Peyer's patch (tissue), 4 donors: ENCODE measurements around the gene SDHA.
"Not testable (repeated sequence)": the region's sequence is repeated elsewhere in the genome, so short reads cannot be mapped to it uniquely, and the experiment has no call there.

Source experiments
- CTCF ChIP-seq, 6 experiments: fragments of 450-650 bp in 4 of 6; fragments of 200-600 bp in 2 of 6; sonication (generic) in 1 of 6; IDR thresholded peaks; one replicate each; pipeline ENCODE4 v1.5.1; 2017 to 2019; ENCODE audit warnings: antibody characterized with exemption in 6 of 6, mild to moderate bottlenecking in 3 of 6, moderate library complexity in 1 of 6
- POLR2A ChIP-seq, 2 donors: fragments of 450-650 bp; IDR thresholded peaks; one replicate each; pipeline ENCODE4 v1.5.1; 2017; ENCODE audit warnings: antibody characterized with exemption in 2 of 2, mild to moderate bottlenecking in 2 of 2, moderate library complexity in 2 of 2

GRCh38 chr5:250396-250795 lies 32.3 kb downstream of the SDHA start:
- TF ChIP-seq POLR2A, CTCF (IDR thresholded peaks at IDR 0.05): not testable (repeated sequence)
